Raji (cell line): ENCODE measurements around the gene CENPO.

Experiments used
- POLR2A ChIP-seq: IDR thresholded peaks from 2 replicates; pipeline ENCODE4 v1.6.1; 2011; ENCODE audit warnings: low read depth, low read length, control low read depth; ENCODE audit not compliant: insufficient read depth

The CENPO gene

GRCh38 chr2:24792874-24793760 lies at the start of gene CENPO, which contains the start of gene PTRHD1:
CENPO (plus strand) TSS chr2:24793425; CDS start chr2:24793920, 495 bp downstream.
PTRHD1 (minus strand) TSS chr2:24793391; CDS start chr2:24793377, 14 bp downstream.
- TF ChIP-seq POLR2A = peak; percentile 89

GRCh38 chr2:24743924-24744323 lies 49.3 kb upstream of the CENPO start:
- TF ChIP-seq POLR2A = no peak

GRCh38 chr2:24744356-24744755 lies 48.9 kb upstream of the CENPO start:
- TF ChIP-seq POLR2A = no peak

GRCh38 chr2:24745825-24746224 lies 47.4 kb upstream of the CENPO start:
- no peak for TF ChIP-seq POLR2A

GRCh38 chr2:24747299-24747698 lies 45.9 kb upstream of the CENPO start:
- TF ChIP-seq POLR2A = no peak

- TF ChIP-seq POLR2A = no peak
These were observed 44.0 kb upstream of the CENPO start for GRCh38 chr2:24749069-24749691.

GRCh38 chr2:24754985-24755705 lies 38.1 kb upstream of the CENPO start:
- no peak for TF ChIP-seq POLR2A

- no peak for TF ChIP-seq POLR2A
These were observed 36.4 kb upstream of the CENPO start for GRCh38 chr2:24756789-24757188.

GRCh38 chr2:24761866-24762265 lies 31.4 kb upstream of the CENPO start:
- TF ChIP-seq POLR2A = no peak

- TF ChIP-seq POLR2A = no peak
These were observed 30.7 kb upstream of the CENPO start for GRCh38 chr2:24762518-24762917.

- TF ChIP-seq POLR2A = no peak
These were observed 29.4 kb upstream of the CENPO start for GRCh38 chr2:24763843-24764242.

- TF ChIP-seq POLR2A = no peak
These were observed 26.6 kb upstream of the CENPO start for GRCh38 chr2:24766609-24767008.

- no peak for TF ChIP-seq POLR2A
These were observed 25.2 kb upstream of the CENPO start for GRCh38 chr2:24768013-24768412.

- TF ChIP-seq POLR2A = no peak
These were observed 24.6 kb upstream of the CENPO start for GRCh38 chr2:24768601-24769000.

- no peak for TF ChIP-seq POLR2A
These were observed 22.2 kb upstream of the CENPO start for GRCh38 chr2:24771061-24771460.
